ENCODE results near the gene RABL6.

The RABL6 gene

GRCh38 chr9:136890661-136891060 lies 82.9 kb downstream of the RABL6 start:
- TF ChIP-seq, protein P1, sequence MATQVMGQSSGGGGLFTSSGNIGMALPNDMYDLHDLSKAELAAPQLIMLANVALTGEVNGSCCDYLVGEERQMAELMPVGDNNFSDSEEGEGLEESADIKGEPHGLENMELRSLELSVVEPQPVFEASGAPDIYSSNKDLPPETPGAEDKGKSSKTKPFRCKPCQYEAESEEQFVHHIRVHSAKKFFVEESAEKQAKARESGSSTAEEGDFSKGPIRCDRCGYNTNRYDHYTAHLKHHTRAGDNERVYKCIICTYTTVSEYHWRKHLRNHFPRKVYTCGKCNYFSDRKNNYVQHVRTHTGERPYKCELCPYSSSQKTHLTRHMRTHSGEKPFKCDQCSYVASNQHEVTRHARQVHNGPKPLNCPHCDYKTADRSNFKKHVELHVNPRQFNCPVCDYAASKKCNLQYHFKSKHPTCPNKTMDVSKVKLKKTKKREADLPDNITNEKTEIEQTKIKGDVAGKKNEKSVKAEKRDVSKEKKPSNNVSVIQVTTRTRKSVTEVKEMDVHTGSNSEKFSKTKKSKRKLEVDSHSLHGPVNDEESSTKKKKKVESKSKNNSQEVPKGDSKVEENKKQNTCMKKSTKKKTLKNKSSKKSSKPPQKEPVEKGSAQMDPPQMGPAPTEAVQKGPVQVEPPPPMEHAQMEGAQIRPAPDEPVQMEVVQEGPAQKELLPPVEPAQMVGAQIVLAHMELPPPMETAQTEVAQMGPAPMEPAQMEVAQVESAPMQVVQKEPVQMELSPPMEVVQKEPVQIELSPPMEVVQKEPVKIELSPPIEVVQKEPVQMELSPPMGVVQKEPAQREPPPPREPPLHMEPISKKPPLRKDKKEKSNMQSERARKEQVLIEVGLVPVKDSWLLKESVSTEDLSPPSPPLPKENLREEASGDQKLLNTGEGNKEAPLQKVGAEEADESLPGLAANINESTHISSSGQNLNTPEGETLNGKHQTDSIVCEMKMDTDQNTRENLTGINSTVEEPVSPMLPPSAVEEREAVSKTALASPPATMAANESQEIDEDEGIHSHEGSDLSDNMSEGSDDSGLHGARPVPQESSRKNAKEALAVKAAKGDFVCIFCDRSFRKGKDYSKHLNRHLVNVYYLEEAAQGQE (IDR thresholded peaks at IDR 0.05; ENCODE audit: insufficient read depth in 1 of 2, low read depth in 2 of 2, low read length in 2 of 2) = no peak
- TF ChIP-seq FOXP2 (optimal IDR thresholded peaks at IDR 0.05; ENCODE audit: borderline replicate concordance, extremely low read depth, extremely low read length, insufficient read depth) (no peak), TAF1 (IDR thresholded peaks at IDR 0.05; ENCODE audit: borderline replicate concordance, insufficient read depth, low read length) (no peak), SIN3A (IDR thresholded peaks at IDR 0.05; ENCODE audit: borderline replicate concordance, insufficient read depth, low read length) (no peak), POLR2AphosphoS5 (IDR thresholded peaks at IDR 0.05; ENCODE audit: low read depth, low read length) (no peak)

Measured in PFSK-1 (cell line).